HCT116 (cell line): ENCODE measurements around the gene PRORP. TPM values are rescaled to one million over a fixed set of nuclear protein-coding genes. Genes with fewer than 3 reads are reported as not detected.

Experiments used
- ATAC-seq: fragments of 200-7000 bp; cut with Tn5 transposase; 2 replicates; pipeline ENCODE4 v1.9.1; 2020; ENCODE audit warnings: mild to moderate bottlenecking, moderate library complexity
- BruUV-seq: library from RNA; stranded (reverse); fragments of 400-500 nt; replicated peaks from 2 replicates; lab custom pipeline; 2021; lab: Mats Ljungman, UMichigan
- CTCF ChIA-PET: fragments of 300-600 bp; sonication (Branson Sonifier 250); formaldehyde crosslinking; loops from one replicate; lab custom pipeline; 2021; ENCODE audit warnings: antibody characterized with exemption; lab: Charles Lee
- POLR2A ChIA-PET: fragments of 300-600, 350-600 bp; sonication (Branson Sonifier 250); formaldehyde crosslinking; loops from one replicate; lab custom pipeline; 2021; ENCODE audit warnings: antibody characterized with exemption; lab: Charles Lee
- RAD21 ChIA-PET, 2 experiments: fragments of 300-600 bp; sonication (Branson Sonifier 250); formaldehyde crosslinking; loops; one replicate each; lab custom pipeline; 2023; ENCODE audit warnings: low total read pairs in 2 of 2; ENCODE audit not compliant: uncharacterized antibody in 2 of 2, unreplicated experiment in 2 of 2, low non-redundant PET in 1 of 2; lab: Charles Lee
- DNase-seq: peaks from one replicate; pipeline ENCODE4 v3.0.0-alpha.2; 2010; ENCODE audit warnings: low read depth, low spot score
- H2AFZ ChIP-seq: fragments of 200-600 bp; shearing (Covaris generic), sonication (generic); 2 replicates; pipeline ENCODE4 v1.6.1; 2017; ENCODE audit warnings: low read depth, mixed run types, mixed read lengths, antibody characterized with exemption, low read length; ENCODE audit not compliant: poor library complexity, severe bottlenecking
- H3K27ac ChIP-seq: 2 replicates; pipeline ENCODE4 v1.5.1; 2012; ENCODE audit warnings: low read depth, low read length
- H3K27me3 ChIP-seq: fragments of 200-600 bp; sonication (generic); 2 replicates; pipeline ENCODE4 v1.6.1; 2016; ENCODE audit warnings: mixed run types, low read length, mixed read lengths; ENCODE audit not compliant: insufficient read depth
- H3K36me3 ChIP-seq, 2 experiments: fragments of 200-500 bp in 1 of 2; fragments of 200-600 bp in 1 of 2; sonication (Bioruptor generic) in 1 of 2; sonication (generic) in 1 of 2; 2 replicates each; pipeline versions ENCODE4 v1.5.1 to v1.6.1; 2014 to 2016; ENCODE audit warnings: low read length in 2 of 2, inconsistent platforms in 1 of 2, mixed read lengths in 1 of 2, mixed run types in 1 of 2; ENCODE audit not compliant: insufficient read depth in 2 of 2, control insufficient read depth in 1 of 2
- H3K4me1 ChIP-seq, 2 experiments: fragments of 200-600 bp in 1 of 2; sonication (generic) in 1 of 2; 2 replicates each; pipeline versions ENCODE4 v1.5.1 to v1.6.1; 2012 to 2017; ENCODE audit warnings: low read length in 2 of 2, inconsistent platforms in 1 of 2, mild to moderate bottlenecking in 1 of 2, mixed read lengths in 1 of 2, mixed run types in 1 of 2, moderate library complexity in 1 of 2; ENCODE audit not compliant: insufficient read depth in 2 of 2, control insufficient read depth in 1 of 2
- H3K4me2 ChIP-seq: fragments of 200-600 bp; sonication (generic); 2 replicates; pipeline ENCODE4 v1.6.1; 2017; ENCODE audit warnings: mixed run types, low read length, mixed read lengths
- H3K4me3 ChIP-seq, 2 experiments: fragments of 200-600 bp in 1 of 2; sonication (generic) in 1 of 2; replicated peaks in 1 of 2; 2 replicates each; pipeline ENCODE4 v1.5.1; 2011 to 2016; ENCODE audit warnings: low read length in 2 of 2, control low read depth in 1 of 2, low read depth in 1 of 2, mild to moderate bottlenecking in 1 of 2, mixed read lengths in 1 of 2, mixed run types in 1 of 2
- H3K79me2 ChIP-seq: fragments of 200-600 bp; sonication (generic); 2 replicates; pipeline ENCODE4 v1.6.1; 2017; ENCODE audit warnings: mild to moderate bottlenecking, mixed run types, low read length, moderate library complexity, mixed read lengths; ENCODE audit not compliant: insufficient read depth
- H3K9ac ChIP-seq: fragments of 200-600 bp; sonication (generic); 2 replicates; pipeline ENCODE4 v1.6.1; 2016; ENCODE audit warnings: low read length, mixed read lengths
- H3K9me2 ChIP-seq: fragments of 200-600 bp; sonication (generic), shearing (Covaris generic); 2 replicates; pipeline ENCODE4 v1.6.1; 2017; ENCODE audit warnings: mixed run types, mild to moderate bottlenecking, moderate library complexity; ENCODE audit not compliant: insufficient read depth
- H3K9me3 ChIP-seq, 2 experiments: fragments of 200-500 bp in 1 of 2; fragments of 200-600 bp in 1 of 2; sonication (Bioruptor generic) in 1 of 2; sonication (generic) in 1 of 2; 2 replicates each; pipeline ENCODE4 v1.6.1; 2014 to 2017; ENCODE audit warnings: low read length in 2 of 2, mixed read lengths in 2 of 2, inconsistent platforms in 1 of 2, low read depth in 1 of 2, mild to moderate bottlenecking in 1 of 2, mixed run types in 1 of 2, moderate library complexity in 1 of 2; ENCODE audit not compliant: control insufficient read depth in 1 of 2, insufficient read depth in 1 of 2
- H4K20me1 ChIP-seq: fragments of 200-600 bp; sonication (generic), shearing (Covaris generic); 2 replicates; pipeline ENCODE4 v1.6.1; 2017; ENCODE audit warnings: mixed run types, mild to moderate bottlenecking, moderate library complexity; ENCODE audit not compliant: insufficient read depth
- ATF3 ChIP-seq: IDR thresholded peaks from 2 replicates; pipeline ENCODE4 v1.6.1; 2012
- CBX3 ChIP-seq: IDR thresholded peaks from 2 replicates; pipeline ENCODE4 v1.6.1; 2012; ENCODE audit warnings: low read depth
- CEBPB ChIP-seq: IDR thresholded peaks from 2 replicates; pipeline ENCODE4 v1.6.1; 2012; ENCODE audit warnings: low read depth
- CTCF ChIP-seq, 3 experiments: fragments of 200-600 bp in 1 of 3; sonication (generic) in 1 of 3; IDR thresholded peaks in 2 of 3; conservative IDR thresholded peaks in 1 of 3; 2 replicates each; pipeline ENCODE4 v1.5.1; 2012 to 2017; ENCODE audit warnings: low read depth in 2 of 3, low read length in 2 of 3, antibody characterized with exemption in 1 of 3, borderline replicate concordance in 1 of 3, control low read depth in 1 of 3, mild to moderate bottlenecking in 1 of 3, mixed read lengths in 1 of 3, mixed run types in 1 of 3, moderate library complexity in 1 of 3; ENCODE audit not compliant: insufficient read depth in 1 of 3
- EGR1 ChIP-seq: IDR thresholded peaks from 2 replicates; pipeline ENCODE4 v1.6.1; 2012; ENCODE audit warnings: low read depth
- ELF1 ChIP-seq: IDR thresholded peaks from 2 replicates; pipeline ENCODE4 v1.6.1; 2012; ENCODE audit warnings: low read depth, borderline replicate concordance
- EZH2phosphoT487 ChIP-seq: fragments of 200-600 bp; IDR thresholded peaks from 2 replicates; pipeline ENCODE4 v1.6.1; 2018; ENCODE audit warnings: antibody characterized with exemption, borderline replicate concordance
- FOSL1 ChIP-seq: IDR thresholded peaks from 2 replicates; pipeline ENCODE4 v1.6.1; 2012; ENCODE audit warnings: low read depth
- JUND ChIP-seq: IDR thresholded peaks from 2 replicates; pipeline ENCODE4 v1.6.1; 2012
- POLR2A ChIP-seq: IDR thresholded peaks from 2 replicates; pipeline ENCODE4 v1.7.0; 2011; ENCODE audit warnings: borderline replicate concordance; ENCODE audit not compliant: insufficient read depth, insufficient read length; ENCODE audit errors: extremely low read depth
- POLR2AphosphoS5 ChIP-seq: IDR thresholded peaks from 2 replicates; pipeline ENCODE4 v1.6.1; 2011; ENCODE audit warnings: mild to moderate bottlenecking, low read depth, low read length, moderate library complexity
- SIN3A ChIP-seq: IDR thresholded peaks from 2 replicates; pipeline ENCODE4 v1.6.1; 2012; ENCODE audit warnings: low read depth
- SP1 ChIP-seq: IDR thresholded peaks from 2 replicates; pipeline ENCODE4 v1.6.1; 2012; ENCODE audit warnings: low read depth
- ZNF274 ChIP-seq: fragments of 200-500 bp; sonication (Bioruptor generic); IDR thresholded peaks from 2 replicates; pipeline ENCODE4 v1.6.1; 2014; ENCODE audit warnings: mild to moderate bottlenecking, low read depth, low read length, inconsistent platforms
- intact Hi-C: fragments of 100-400 bp; cut with micrococcal nuclease; formaldehyde crosslinking; loops from 2 replicates; pipeline ENCODE4 v1.10.0; 2022
- total RNA-seq: library from RNA; stranded (reverse); gene quantifications from one replicate; pipeline ENCODE4 v1.2.1, GENCODE V29; 2021; ENCODE audit not compliant: unreplicated experiment

PRORP gene
- total RNA-seq, 1 experiment from 2014 or later = 28.0 TPM

- Histone ChIP-seq H3K4me2 (no peak overlapping the region), H3K36me3 (peaks cover 0 to 4% of the 10 kb centered on the region in 2 experiments; a peak in 1 of 4 replicates), H3K79me2 (peaks cover 8% of the 10 kb centered on the region; the same call in 1 of the 2 replicates), H3K27ac (no peak overlapping the region), H3K4me3 (no peak overlapping the region), H2AFZ (no peak overlapping the region), H3K9ac (no peak overlapping the region), H3K4me1 (no peaks in the 10 kb centered on the region), H3K27me3 (no peaks in the 10 kb centered on the region), H4K20me1 (no peaks in the 10 kb centered on the region), H3K9me3 (no peaks in the 10 kb centered on the region), H3K9me2 (no peaks in the 10 kb centered on the region)
- TF ChIP-seq EZH2phosphoT487 (no peak), ATF3 (no peak), FOSL1 (no peak)
- POLR2A ChIA-PET = no interaction called here
- no TSS peak for BruUV-seq
- intact Hi-C loops = loop anchor here (1.0 kb wide), 1 partner anchor 12 kb away; no protein-coding TSS in a partner anchor
- CTCF ChIA-PET = interaction anchor here (1.1 to 1.2 kb wide), 2 partner anchors 11 to 12 kb away, joined by 3 read pairs; no protein-coding TSS in a partner anchor
- RAD21 ChIA-PET = no interaction called here
- ATAC-seq (no peak), DNase-seq (no peak)
These were observed 12.2 kb downstream of the PRORP start for GRCh38 chr14:35134329-35135123.

- ChIA-PET RAD21 (no interaction called here), CTCF (no interaction called here), POLR2A (no interaction called here)
- H4K20me1 ChIP-seq = no peaks in the 10 kb centered on the region; the same call in 1 of the 2 replicates
- no peak overlapping the region for H3K4me3 ChIP-seq
- no peak overlapping the region for H3K27ac ChIP-seq
- intact Hi-C loops = no loop called here
- no TSS peak for BruUV-seq
- no peak for DNase-seq
- TF ChIP-seq POLR2AphosphoS5 (no peak), FOSL1 (no peak), POLR2A (no peak), SP1 (no peak), ELF1 (no peak), ATF3 (no peak), SIN3A (no peak), CEBPB (no peak), ZNF274 (no peak), JUND (no peak), CTCF (IDR thresholded peaks at IDR 0.05 in 2 of 3, conservative IDR thresholded peaks at IDR 0.05 in 1 of 3; ENCODE audit: borderline replicate concordance in 1 of 3, insufficient read depth in 1 of 3, low read depth in 2 of 3, low read length in 2 of 3) (no peak), CBX3 (no peak), EGR1 (no peak)
- no peak overlapping the region for H3K4me2 ChIP-seq
- peaks cover 5% of the 10 kb centered on the region; the same call in 1 of the 2 replicates for H3K79me2 ChIP-seq
- no peak overlapping the region for H2AFZ ChIP-seq
- no peak for ATAC-seq
- no peaks in the 10 kb centered on the region for H3K9me3 ChIP-seq
- H3K27me3 ChIP-seq = no peaks in the 10 kb centered on the region
- H3K36me3 ChIP-seq = peaks cover 0 to 1% of the 10 kb centered on the region in 2 experiments; a peak in 1 of 4 replicates
- no peak overlapping the region for H3K9ac ChIP-seq
- no peaks in the 10 kb centered on the region for H3K4me1 ChIP-seq
- H3K9me2 ChIP-seq = no peaks in the 10 kb centered on the region
These were observed 16.2 kb downstream of the PRORP start for GRCh38 chr14:35138585-35138984.
